Chondrocyte (in vitro differentiated cells): Measurements from ENCODE around the gene TAS2R41. TPM values are rescaled to one million over a fixed set of nuclear protein-coding genes. Genes with fewer than 3 reads are reported as not detected.
"Not testable (repeated sequence)": the region's sequence is repeated elsewhere in the genome, so short reads cannot be mapped to it uniquely, and the experiment has no call there.

Source experiments
- DNase-seq: peaks from one replicate; pipeline ENCODE4 v3.0.0; 2021; ENCODE audit warnings: mixed read lengths, low spot score
- H3K27ac Mint-ChIP-seq: one replicate; pipeline ENCODE4 v1.8.0; 2021; ENCODE audit warnings: mild to moderate bottlenecking, moderate library complexity, mixed read lengths; ENCODE audit not compliant: unreplicated experiment
- H3K27me3 Mint-ChIP-seq: 2 replicates; pipeline ENCODE4 v1.8.0; 2021; ENCODE audit warnings: low read depth, mixed read lengths
- H3K36me3 Mint-ChIP-seq: 2 replicates; pipeline ENCODE4 v1.8.0; 2021; ENCODE audit warnings: low read depth, mixed read lengths
- H3K4me1 Mint-ChIP-seq: 2 replicates; pipeline ENCODE4 v1.8.0; 2021; ENCODE audit warnings: low read depth, mild to moderate bottlenecking, mixed read lengths
- H3K4me3 Mint-ChIP-seq: one replicate; pipeline ENCODE4 v1.8.0; 2021; ENCODE audit warnings: mild to moderate bottlenecking, moderate library complexity, mixed read lengths; ENCODE audit not compliant: unreplicated experiment
- H3K9me3 Mint-ChIP-seq: 2 replicates; pipeline ENCODE4 v1.8.0; 2021; ENCODE audit warnings: low read depth, mixed read lengths
- total RNA-seq: library from RNA; stranded (reverse); gene quantifications from 3 replicates; pipeline ENCODE4 v1.2.1, GENCODE V29; 2021
- TF ChIP-seq, protein P1 (sequence below): fragments of 200-600 bp; sonication (generic); IDR thresholded peaks from 2 replicates; pipeline ENCODE4 v1.5.0; 2021; ENCODE audit warnings: antibody characterized with exemption, mild to moderate bottlenecking, moderate library complexity

Gene TAS2R41
- total RNA-seq, 1 donor from 2014 or later: not detected

GRCh38 chr7:143460271-143460979 is 17.2 kb upstream of the TAS2R41 start:
- TF ChIP-seq, protein P1, sequence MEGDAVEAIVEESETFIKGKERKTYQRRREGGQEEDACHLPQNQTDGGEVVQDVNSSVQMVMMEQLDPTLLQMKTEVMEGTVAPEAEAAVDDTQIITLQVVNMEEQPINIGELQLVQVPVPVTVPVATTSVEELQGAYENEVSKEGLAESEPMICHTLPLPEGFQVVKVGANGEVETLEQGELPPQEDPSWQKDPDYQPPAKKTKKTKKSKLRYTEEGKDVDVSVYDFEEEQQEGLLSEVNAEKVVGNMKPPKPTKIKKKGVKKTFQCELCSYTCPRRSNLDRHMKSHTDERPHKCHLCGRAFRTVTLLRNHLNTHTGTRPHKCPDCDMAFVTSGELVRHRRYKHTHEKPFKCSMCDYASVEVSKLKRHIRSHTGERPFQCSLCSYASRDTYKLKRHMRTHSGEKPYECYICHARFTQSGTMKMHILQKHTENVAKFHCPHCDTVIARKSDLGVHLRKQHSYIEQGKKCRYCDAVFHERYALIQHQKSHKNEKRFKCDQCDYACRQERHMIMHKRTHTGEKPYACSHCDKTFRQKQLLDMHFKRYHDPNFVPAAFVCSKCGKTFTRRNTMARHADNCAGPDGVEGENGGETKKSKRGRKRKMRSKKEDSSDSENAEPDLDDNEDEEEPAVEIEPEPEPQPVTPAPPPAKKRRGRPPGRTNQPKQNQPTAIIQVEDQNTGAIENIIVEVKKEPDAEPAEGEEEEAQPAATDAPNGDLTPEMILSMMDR: no peak
- Mint-ChIP-seq H3K36me3 (no peaks in the 10 kb centered on the region), H3K27ac (no peak overlapping the region), H3K4me1 (peaks cover 13% of the 10 kb centered on the region), H3K4me3 (no peak overlapping the region), H3K27me3 (peaks cover 16% of the 10 kb centered on the region), H3K9me3 (peaks cover 8% of the 10 kb centered on the region)
- DNase-seq: no peak

GRCh38 chr7:143462045-143462444 is 15.6 kb upstream of the TAS2R41 start:
- peaks cover 21% of the 10 kb centered on the region for H3K27me3 Mint-ChIP-seq
- no peak overlapping the region for H3K4me3 Mint-ChIP-seq
- no peak for DNase-seq
- peaks cover 6% of the 10 kb centered on the region for H3K4me1 Mint-ChIP-seq
- TF ChIP-seq, protein P1: no peak
- no peaks in the 10 kb centered on the region for H3K36me3 Mint-ChIP-seq
- H3K27ac Mint-ChIP-seq: no peak overlapping the region
- peaks cover 8% of the 10 kb centered on the region for H3K9me3 Mint-ChIP-seq

DNA sequence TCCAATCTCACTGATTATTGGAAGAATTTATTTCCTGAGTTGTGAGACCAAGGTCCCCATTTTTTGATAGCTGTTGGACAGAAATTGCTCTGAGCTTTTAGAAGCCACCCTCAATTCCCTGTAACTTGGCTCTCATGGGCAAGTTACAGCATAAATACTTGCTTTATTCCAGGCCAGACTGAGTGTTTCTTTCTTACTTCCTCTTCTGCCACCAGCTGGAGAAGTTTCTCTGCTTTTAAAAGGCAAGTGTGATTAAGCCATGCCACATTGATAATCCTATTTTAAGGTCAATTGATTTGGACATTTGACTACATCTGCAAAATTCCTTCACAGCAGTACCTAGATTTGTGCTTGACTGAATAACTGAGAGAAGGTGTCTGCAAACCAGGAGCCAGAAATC is 14.1 kb upstream of the TAS2R41 start:
- TF ChIP-seq, protein P1: no peak

DNA sequence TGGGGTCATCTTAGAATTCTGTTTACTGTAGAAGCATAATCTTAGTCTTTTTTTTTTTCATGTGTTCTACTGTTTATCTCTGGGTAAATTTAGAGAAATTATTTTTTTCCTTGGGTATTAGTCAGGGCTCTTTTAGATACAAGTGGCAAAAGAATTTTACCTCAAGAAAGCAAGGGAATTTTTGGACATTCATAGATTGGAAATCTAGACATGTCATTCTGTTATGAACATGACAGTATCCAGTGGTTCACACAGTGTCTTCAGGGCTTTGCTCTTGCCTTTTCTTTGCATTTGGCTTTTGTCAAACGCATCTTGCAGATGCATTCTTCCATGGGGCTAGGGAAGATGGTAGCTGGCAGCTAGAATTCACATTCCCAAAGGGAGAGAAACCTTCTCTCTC is 13.7 kb upstream of the TAS2R41 start:
- peaks cover 8% of the 10 kb centered on the region for H3K9me3 Mint-ChIP-seq
- no peak for DNase-seq
- no peak overlapping the region for H3K4me3 Mint-ChIP-seq
- TF ChIP-seq, protein P1: no peak
- H3K4me1 Mint-ChIP-seq: no peaks in the 10 kb centered on the region
- H3K27me3 Mint-ChIP-seq: peaks cover 29% of the 10 kb centered on the region
- no peak overlapping the region for H3K27ac Mint-ChIP-seq
- H3K36me3 Mint-ChIP-seq: no peaks in the 10 kb centered on the region

More for the DNA sequence above, 14.1 kb upstream of the TAS2R41 start:
- Mint-ChIP-seq H3K9me3 (peaks cover 8% of the 10 kb centered on the region), H3K27ac (no peak overlapping the region), H3K27me3 (peaks cover 29% of the 10 kb centered on the region), H3K4me1 (no peaks in the 10 kb centered on the region), H3K4me3 (no peak overlapping the region), H3K36me3 (no peaks in the 10 kb centered on the region)
- no peak for DNase-seq

DNA sequence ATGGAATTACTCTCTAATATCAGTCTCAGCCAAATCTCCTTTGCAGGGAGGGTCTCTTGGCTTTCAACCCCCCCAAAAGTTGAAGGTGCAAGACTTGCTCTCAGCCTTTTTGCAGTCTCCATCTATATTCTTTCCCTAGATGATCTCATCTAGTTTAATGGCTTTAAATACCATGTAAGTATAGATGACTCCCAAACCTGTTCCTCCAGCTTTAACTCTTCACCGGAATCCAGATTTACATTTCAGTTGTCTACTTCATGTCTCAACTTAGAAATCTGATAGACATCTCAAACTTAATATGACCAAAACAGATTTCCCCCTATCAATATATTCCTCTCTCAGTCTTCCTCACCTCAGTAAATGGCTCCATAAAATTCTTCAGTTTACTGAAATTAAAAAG is 9.9 kb upstream of the TAS2R41 start:
- Mint-ChIP-seq H3K9me3 (peaks cover 15% of the 10 kb centered on the region), H3K27ac (no peak overlapping the region)

GRCh38 chr7:143472071-143472689 is 5.5 kb upstream of the TAS2R41 start:
- not testable (repeated sequence) for H3K27ac Mint-ChIP-seq, H3K4me3 Mint-ChIP-seq, H3K36me3 Mint-ChIP-seq, DNase-seq, H3K4me1 Mint-ChIP-seq
- H3K9me3 Mint-ChIP-seq: peaks cover 27% of the 10 kb centered on the region
- peaks cover 25% of the 10 kb centered on the region for H3K27me3 Mint-ChIP-seq

More for the DNA sequence above, 9.9 kb upstream of the TAS2R41 start:
- TF ChIP-seq, protein P1: no peak
- no peak for DNase-seq
- Mint-ChIP-seq H3K4me3 (no peak overlapping the region), H3K27me3 (peaks cover 42% of the 10 kb centered on the region), H3K4me1 (no peaks in the 10 kb centered on the region), H3K36me3 (peaks cover 7% of the 10 kb centered on the region)
